Stimulated activated memory B cell treated with anti-CD40 and anti-IgM and Interleukin-4, amounts not matched to agents 10 μg/mL and 1 μg/mL and 100 μg/mL, for 72 hours (primary cell): ENCODE data around the gene TXNIP.
A peak's percentile ranks its signal among the peaks of the same experiment; 100 is the strongest.

Experiments used
- ATAC-seq: fragments of 150-1000 bp; cut with Tn5 transposase; 2 replicates; pipeline ENCODE4 v1.10.0; 2021
- H3K27ac Mint-ChIP-seq: one replicate; pipeline ENCODE4 v1.8.0; 2022; ENCODE audit warnings: mild to moderate bottlenecking, mixed read lengths
- H3K27me3 Mint-ChIP-seq: one replicate; pipeline ENCODE4 v1.8.0; 2022; ENCODE audit warnings: mixed read lengths
- H3K36me3 Mint-ChIP-seq: one replicate; pipeline ENCODE4 v1.8.0; 2022; ENCODE audit warnings: mixed read lengths
- H3K4me1 Mint-ChIP-seq: one replicate; pipeline ENCODE4 v1.8.0; 2022; ENCODE audit warnings: mixed read lengths
- H3K4me3 Mint-ChIP-seq: one replicate; pipeline ENCODE4 v1.8.0; 2022; ENCODE audit warnings: mild to moderate bottlenecking, moderate library complexity, mixed read lengths
- H3K9me3 Mint-ChIP-seq: one replicate; pipeline ENCODE4 v1.8.0; 2022; ENCODE audit warnings: mixed read lengths

Gene TXNIP

GRCh38 chr1:145963265-145964019 is 32.9 kb downstream of the TXNIP start:
- peak overlapping the region; percentile 86 for H3K27ac Mint-ChIP-seq
- H3K27me3 Mint-ChIP-seq: no peaks in the 10 kb centered on the region
- no peaks in the 10 kb centered on the region for H3K9me3 Mint-ChIP-seq
- peaks cover 12% of the 10 kb centered on the region for H3K36me3 Mint-ChIP-seq
- H3K4me3 Mint-ChIP-seq: peak overlapping the region; percentile 85
- no peak for ATAC-seq
- H3K4me1 Mint-ChIP-seq: peaks cover 70% of the 10 kb centered on the region

GRCh38 chr1:145962157-145963102 is 33.9 kb downstream of the TXNIP start:
- ATAC-seq: no peak
- Mint-ChIP-seq H3K9me3 (no peaks in the 10 kb centered on the region), H3K27ac (peak overlapping the region; percentile 86), H3K4me1 (peaks cover 69% of the 10 kb centered on the region), H3K27me3 (no peaks in the 10 kb centered on the region), H3K4me3 (peak overlapping the region; percentile 85), H3K36me3 (peaks cover 4% of the 10 kb centered on the region)

GRCh38 chr1:145961425-145962156 is 34.8 kb downstream of the TXNIP start:
- Mint-ChIP-seq H3K27me3 (no peaks in the 10 kb centered on the region), H3K4me1 (peaks cover 78% of the 10 kb centered on the region), H3K27ac (peak overlapping the region; percentile 86), H3K9me3 (no peaks in the 10 kb centered on the region), H3K36me3 (no peaks in the 10 kb centered on the region), H3K4me3 (peak overlapping the region; percentile 85)
- ATAC-seq: no peak

- H3K36me3 Mint-ChIP-seq: no peaks in the 10 kb centered on the region
- no peaks in the 10 kb centered on the region for H3K9me3 Mint-ChIP-seq
- no peaks in the 10 kb centered on the region for H3K27me3 Mint-ChIP-seq
- H3K4me1 Mint-ChIP-seq: peaks cover 79% of the 10 kb centered on the region
- peak overlapping the region; percentile 85 for H3K4me3 Mint-ChIP-seq
- no peak for ATAC-seq
- peak overlapping the region; percentile 86 for H3K27ac Mint-ChIP-seq
These were observed 35.3 kb downstream of the TXNIP start for GRCh38 chr1:145961109-145961424.

GRCh38 chr1:145960468-145961108 is 35.8 kb downstream of the TXNIP start:
- H3K9me3 Mint-ChIP-seq: no peaks in the 10 kb centered on the region
- no peaks in the 10 kb centered on the region for H3K36me3 Mint-ChIP-seq
- peak overlapping the region; percentile 86 for H3K27ac Mint-ChIP-seq
- H3K27me3 Mint-ChIP-seq: no peaks in the 10 kb centered on the region
- no peak for ATAC-seq
- peaks cover 81% of the 10 kb centered on the region for H3K4me1 Mint-ChIP-seq
- peak overlapping the region; percentile 85 for H3K4me3 Mint-ChIP-seq

GRCh38 chr1:145959957-145960467 is 36.4 kb downstream of the TXNIP start:
- no peaks in the 10 kb centered on the region for H3K9me3 Mint-ChIP-seq
- H3K4me3 Mint-ChIP-seq: peak overlapping the region; percentile 85
- ATAC-seq: no peak
- H3K36me3 Mint-ChIP-seq: no peaks in the 10 kb centered on the region
- H3K4me1 Mint-ChIP-seq: peaks cover 82% of the 10 kb centered on the region
- peak overlapping the region; percentile 86 for H3K27ac Mint-ChIP-seq
- no peaks in the 10 kb centered on the region for H3K27me3 Mint-ChIP-seq

GRCh38 chr1:145959333-145959732 is 37.0 kb downstream of the TXNIP start:
- H3K36me3 Mint-ChIP-seq: no peaks in the 10 kb centered on the region
- ATAC-seq: no peak
- peaks cover 83% of the 10 kb centered on the region for H3K4me1 Mint-ChIP-seq
- no peaks in the 10 kb centered on the region for H3K9me3 Mint-ChIP-seq
- H3K27ac Mint-ChIP-seq: peak overlapping the region; percentile 3
- no peak overlapping the region for H3K4me3 Mint-ChIP-seq
- no peaks in the 10 kb centered on the region for H3K27me3 Mint-ChIP-seq

- Mint-ChIP-seq H3K36me3 (no peaks in the 10 kb centered on the region), H3K4me1 (peaks cover 83% of the 10 kb centered on the region), H3K4me3 (no peak overlapping the region), H3K27ac (peak overlapping the region; percentile 81), H3K27me3 (no peaks in the 10 kb centered on the region), H3K9me3 (no peaks in the 10 kb centered on the region)
- no peak for ATAC-seq
These were observed 37.6 kb downstream of the TXNIP start for GRCh38 chr1:145958734-145959133.

GRCh38 chr1:145957443-145958319 is 38.7 kb downstream of the TXNIP start, which contains the start of gene LIX1L:
Gene LIX1L, minus strand, starts transcription at chr1:145958017. Its CDS starts 90 bp downstream, at chr1:145957927.
- H3K27me3 Mint-ChIP-seq: no peaks in the 10 kb centered on the region
- peak; percentile 96 for ATAC-seq
- peak within 1 kb of the TSS; percentile 81 for H3K27ac Mint-ChIP-seq
- peaks cover 77% of the 10 kb centered on the region for H3K4me1 Mint-ChIP-seq
- no peaks in the 10 kb centered on the region for H3K9me3 Mint-ChIP-seq
- H3K4me3 Mint-ChIP-seq: peak within 1 kb of the TSS; percentile 97
- no peaks in the 10 kb centered on the region for H3K36me3 Mint-ChIP-seq

GRCh38 chr1:145956781-145957442 is 39.5 kb downstream of the TXNIP start:
- peaks cover 72% of the 10 kb centered on the region for H3K4me1 Mint-ChIP-seq
- H3K27ac Mint-ChIP-seq: peak overlapping the region; percentile 81
- H3K4me3 Mint-ChIP-seq: peak overlapping the region; percentile 97
- no peaks in the 10 kb centered on the region for H3K36me3 Mint-ChIP-seq
- no peaks in the 10 kb centered on the region for H3K9me3 Mint-ChIP-seq
- ATAC-seq: no peak
- H3K27me3 Mint-ChIP-seq: no peaks in the 10 kb centered on the region

- H3K27ac Mint-ChIP-seq: peak overlapping the region; percentile 81
- H3K27me3 Mint-ChIP-seq: no peaks in the 10 kb centered on the region
- H3K4me3 Mint-ChIP-seq: peak overlapping the region; percentile 97
- peaks cover 72% of the 10 kb centered on the region for H3K4me1 Mint-ChIP-seq
- ATAC-seq: no peak
- H3K36me3 Mint-ChIP-seq: no peaks in the 10 kb centered on the region
- H3K9me3 Mint-ChIP-seq: no peaks in the 10 kb centered on the region
These were observed 40.0 kb downstream of the TXNIP start for GRCh38 chr1:145956361-145956760.

GRCh38 chr1:145955436-145955835 is 40.9 kb downstream of the TXNIP start:
- H3K4me1 Mint-ChIP-seq: peaks cover 63% of the 10 kb centered on the region
- ATAC-seq: no peak
- no peaks in the 10 kb centered on the region for H3K27me3 Mint-ChIP-seq
- no peaks in the 10 kb centered on the region for H3K36me3 Mint-ChIP-seq
- no peak overlapping the region for H3K27ac Mint-ChIP-seq
- H3K9me3 Mint-ChIP-seq: no peaks in the 10 kb centered on the region
- no peak overlapping the region for H3K4me3 Mint-ChIP-seq

- H3K4me3 Mint-ChIP-seq: no peak overlapping the region
- H3K9me3 Mint-ChIP-seq: no peaks in the 10 kb centered on the region
- H3K4me1 Mint-ChIP-seq: peaks cover 53% of the 10 kb centered on the region
- H3K27me3 Mint-ChIP-seq: no peaks in the 10 kb centered on the region
- peaks cover 5% of the 10 kb centered on the region for H3K36me3 Mint-ChIP-seq
- ATAC-seq: no peak
- H3K27ac Mint-ChIP-seq: no peak overlapping the region
These were observed 42.5 kb downstream of the TXNIP start for GRCh38 chr1:145953861-145954260.
